Erythroblast (primary cell): ENCODE data around the gene SAYSD1.

Experiments
- GATA1 ChIP-seq: IDR thresholded peaks from 2 replicates; pipeline ENCODE4 v1.6.1; 2011; ENCODE audit warnings: low read depth, mild to moderate bottlenecking, control low read depth, low read length, moderate library complexity
- POLR2A ChIP-seq: IDR thresholded peaks from 2 replicates; pipeline ENCODE4 v1.6.1; 2011; ENCODE audit warnings: mild to moderate bottlenecking, low read length

- TF ChIP-seq POLR2A: no peak
- TF ChIP-seq GATA1: no peak
Measured at GRCh38 chr6:39137245-39137644, 22.3 kb upstream of the SAYSD1 start.
